ENCODE data around the gene IER5L. TPM values are rescaled to one million over a fixed set of nuclear protein-coding genes. Genes with fewer than 3 reads are reported as not detected.

Gene IER5L
- total RNA-seq, 4 donors from 2014 or later, result 2.3 to 2.9 (median 2.6) TPM

- Histone ChIP-seq H3K4me1 (peaks cover 0 to 35% (median 1%) of the 10 kb centered on the region in 4 donors), H3K27me3 (no peaks in the 10 kb centered on the region), H3K4me3 (no peak overlapping the region), H3K9me3 (no peaks in the 10 kb centered on the region), H3K27ac (peak overlapping the region in 2 of 4 donors; percentile 55 to 77), H3K36me3 (peaks cover 0 to 29% (median 0%) of the 10 kb centered on the region in 3 donors)
- no peak for DNase-seq
- TF ChIP-seq CTCF (IDR thresholded peaks at IDR 0.05) (no peak), POLR2A (IDR thresholded peaks at IDR 0.05) (no peak)
Observed at GRCh38 chr9:129148463-129149204, 29.4 kb downstream of the IER5L start.

GRCh38 chr9:129146441-129146941, 31.6 kb downstream of the IER5L start:
- peaks cover 0 to 38% (median 0%) of the 10 kb centered on the region in 3 donors for H3K36me3 ChIP-seq
- no peak overlapping the region for H3K4me3 ChIP-seq

GRCh38 chr9:129145841-129146292, 32.2 kb downstream of the IER5L start:
- Histone ChIP-seq H3K27me3 (no peaks in the 10 kb centered on the region), H3K9me3 (no peaks in the 10 kb centered on the region), H3K36me3 (peaks cover 0 to 36% (median 0%) of the 10 kb centered on the region in 3 donors), H3K4me3 (no peak overlapping the region), H3K27ac (peak overlapping the region; percentile 57 to 77 (median 70)), H3K4me1 (peaks cover 10 to 60% (median 24%) of the 10 kb centered on the region in 4 donors)
- DNase-seq, result no peak
- TF ChIP-seq POLR2A (IDR thresholded peaks at IDR 0.05) (no peak), CTCF (IDR thresholded peaks at IDR 0.05) (no peak)

More at GRCh38 chr9:129146441-129146941, 31.6 kb downstream of the IER5L start:
- DNase-seq, result no peak
- Histone ChIP-seq H3K4me1 (peaks cover 6 to 54% (median 17%) of the 10 kb centered on the region in 4 donors), H3K27ac (peak overlapping the region; percentile 57 to 77 (median 70)), H3K27me3 (no peaks in the 10 kb centered on the region), H3K9me3 (no peaks in the 10 kb centered on the region)
- no peak for TF ChIP-seq POLR2A (IDR thresholded peaks at IDR 0.05)
- TF ChIP-seq CTCF (IDR thresholded peaks at IDR 0.05), result no peak

- Histone ChIP-seq H3K4me3 (no peak overlapping the region), H3K9me3 (no peaks in the 10 kb centered on the region), H3K27me3 (no peaks in the 10 kb centered on the region), H3K4me1 (peaks cover 10 to 65% (median 29%) of the 10 kb centered on the region in 4 donors), H3K36me3 (peaks cover 0 to 32% (median 0%) of the 10 kb centered on the region in 3 donors), H3K27ac (peak overlapping the region; percentile 57 to 77 (median 70))
- DNase-seq, result no peak
- no peak for TF ChIP-seq POLR2A (IDR thresholded peaks at IDR 0.05)
- TF ChIP-seq CTCF (IDR thresholded peaks at IDR 0.05), result no peak
Observed at GRCh38 chr9:129145316-129145715, 32.7 kb downstream of the IER5L start.

- peaks cover 0 to 21% (median 0%) of the 10 kb centered on the region in 3 donors for H3K36me3 ChIP-seq
- peaks cover 10 to 82% (median 35%) of the 10 kb centered on the region in 4 donors for H3K4me1 ChIP-seq
- H3K27me3 ChIP-seq, result no peaks in the 10 kb centered on the region
- H3K9me3 ChIP-seq, result no peaks in the 10 kb centered on the region
- TF ChIP-seq POLR2A (IDR thresholded peaks at IDR 0.05), result peak in 1 of 2 donors; percentile 31
- peak; percentile 78 to 91 (median 87) for TF ChIP-seq CTCF (IDR thresholded peaks at IDR 0.05)
- peak overlapping the region; percentile 86 to 100 (median 97) for H3K27ac ChIP-seq
- no peak overlapping the region for H3K4me3 ChIP-seq
- peak; percentile 69 to 94 (median 88) for DNase-seq
Observed at GRCh38 chr9:129143031-129143927, 34.8 kb downstream of the IER5L start.
